Glutamatergic neuron (in vitro differentiated cells): ENCODE measurements around the gene UGT2B28. TPM values are rescaled to one million over a fixed set of nuclear protein-coding genes. Genes with fewer than 3 reads are reported as not detected.
"Not testable (repeated sequence)": the region's sequence is repeated elsewhere in the genome, so short reads cannot be mapped to it uniquely, and the experiment has no call there.

ENCODE experiments used
- DNase-seq: peaks from one replicate; pipeline ENCODE4 v3.0.0; 2022
- H3K27ac Mint-ChIP-seq: one replicate; pipeline ENCODE4 v1.8.0; 2020; ENCODE audit warnings: mild to moderate bottlenecking, mixed read lengths, inconsistent platforms; ENCODE audit not compliant: unreplicated experiment
- H3K27me3 Mint-ChIP-seq: one replicate; pipeline ENCODE4 v1.8.0; 2020; ENCODE audit warnings: mild to moderate bottlenecking, moderate library complexity, mixed read lengths, inconsistent platforms; ENCODE audit not compliant: unreplicated experiment
- H3K36me3 Mint-ChIP-seq: one replicate; pipeline ENCODE4 v1.8.0; 2020; ENCODE audit warnings: mild to moderate bottlenecking, mixed read lengths, inconsistent platforms; ENCODE audit not compliant: unreplicated experiment
- H3K4me1 Mint-ChIP-seq: one replicate; pipeline ENCODE4 v1.8.0; 2020; ENCODE audit warnings: mild to moderate bottlenecking, low read depth, mixed read lengths, inconsistent platforms; ENCODE audit not compliant: unreplicated experiment
- H3K4me3 Mint-ChIP-seq: one replicate; pipeline ENCODE4 v1.8.0; 2020; ENCODE audit warnings: mild to moderate bottlenecking, mixed read lengths, inconsistent platforms; ENCODE audit not compliant: unreplicated experiment
- H3K9me3 Mint-ChIP-seq: one replicate; pipeline ENCODE4 v1.8.0; 2020; ENCODE audit warnings: mild to moderate bottlenecking, moderate library complexity, mixed read lengths, inconsistent platforms; ENCODE audit not compliant: unreplicated experiment
- long read RNA-seq: library from polyadenylated mRNA; unstranded; transcript quantifications from one replicate; pipeline ENCODE4 v2.0.0, GENCODE V29; 2020; ENCODE audit not compliant: unreplicated experiment
- total RNA-seq: library from RNA; stranded (reverse); fragmentation: NEBNext Ultra II Directional; extraction: Animal tissue kit (Norgen Biotek cat#: 25700); gene quantifications from one replicate; pipeline ENCODE4 v1.2.1, GENCODE V29; 2021; ENCODE audit not compliant: unreplicated experiment
- TF ChIP-seq, protein P1 (sequence below): fragments of 200-600 bp; sonication (generic); IDR thresholded peaks from one replicate; pipeline ENCODE4 v1.5.0; 2021; ENCODE audit not compliant: partially characterized antibody, unreplicated experiment

Gene UGT2B28
- not detected for total RNA-seq
- long read RNA-seq: 0 reads

DNA sequence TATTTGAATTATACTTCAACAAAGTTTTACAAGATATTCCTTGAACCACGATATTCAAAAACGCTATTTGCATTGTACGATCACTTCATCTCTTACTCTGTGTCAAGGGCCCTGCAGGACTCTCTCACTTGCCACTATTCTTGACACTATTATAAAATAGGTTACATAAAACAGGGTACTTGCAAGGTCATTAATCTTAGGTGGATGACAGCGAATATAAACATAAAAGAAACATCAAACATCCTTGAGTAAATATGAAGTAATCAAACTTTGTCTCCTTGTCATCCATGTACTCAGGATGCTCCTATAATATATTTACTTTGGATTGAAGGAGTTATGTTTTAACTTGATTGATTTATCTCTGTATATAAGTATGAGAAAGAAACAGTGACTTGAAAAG, at the start of gene UGT2B28:
TSS of gene UGT2B28 (plus strand) at position 395 of the 400 bp plus-strand sequence. CDS start 26 bp downstream, outside the sequence.
- DNase-seq, H3K4me3 Mint-ChIP-seq, H3K9me3 Mint-ChIP-seq, H3K27me3 Mint-ChIP-seq, H3K36me3 Mint-ChIP-seq, H3K4me1 Mint-ChIP-seq, H3K27ac Mint-ChIP-seq: not testable (repeated sequence)

DNA sequence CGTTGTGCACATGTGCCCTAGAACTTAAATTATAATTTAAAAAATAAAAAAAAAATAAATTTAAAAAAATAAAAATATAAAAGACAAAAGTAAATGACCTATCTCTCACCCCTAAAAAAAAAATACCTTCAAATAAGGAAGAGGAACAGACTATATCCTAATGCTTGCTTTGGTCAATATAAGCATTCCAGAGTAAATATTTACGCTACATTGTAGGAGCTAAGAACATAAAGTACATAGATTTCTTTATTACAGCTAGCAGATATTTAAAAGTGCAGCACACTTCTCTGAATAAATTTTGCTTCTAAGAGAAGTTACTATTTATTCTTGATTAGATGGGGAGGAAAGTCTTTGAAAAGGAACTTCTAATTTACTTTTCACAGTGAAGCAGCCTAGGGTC, 41.2 kb upstream of the UGT2B28 start:
- Mint-ChIP-seq H3K27ac (no peak overlapping the region), H3K36me3 (no peaks in the 10 kb centered on the region), H3K4me1 (no peaks in the 10 kb centered on the region), H3K27me3 (no peaks in the 10 kb centered on the region), H3K9me3 (no peaks in the 10 kb centered on the region), H3K4me3 (no peak overlapping the region)
- DNase-seq: no peak
- TF ChIP-seq, protein P1, sequence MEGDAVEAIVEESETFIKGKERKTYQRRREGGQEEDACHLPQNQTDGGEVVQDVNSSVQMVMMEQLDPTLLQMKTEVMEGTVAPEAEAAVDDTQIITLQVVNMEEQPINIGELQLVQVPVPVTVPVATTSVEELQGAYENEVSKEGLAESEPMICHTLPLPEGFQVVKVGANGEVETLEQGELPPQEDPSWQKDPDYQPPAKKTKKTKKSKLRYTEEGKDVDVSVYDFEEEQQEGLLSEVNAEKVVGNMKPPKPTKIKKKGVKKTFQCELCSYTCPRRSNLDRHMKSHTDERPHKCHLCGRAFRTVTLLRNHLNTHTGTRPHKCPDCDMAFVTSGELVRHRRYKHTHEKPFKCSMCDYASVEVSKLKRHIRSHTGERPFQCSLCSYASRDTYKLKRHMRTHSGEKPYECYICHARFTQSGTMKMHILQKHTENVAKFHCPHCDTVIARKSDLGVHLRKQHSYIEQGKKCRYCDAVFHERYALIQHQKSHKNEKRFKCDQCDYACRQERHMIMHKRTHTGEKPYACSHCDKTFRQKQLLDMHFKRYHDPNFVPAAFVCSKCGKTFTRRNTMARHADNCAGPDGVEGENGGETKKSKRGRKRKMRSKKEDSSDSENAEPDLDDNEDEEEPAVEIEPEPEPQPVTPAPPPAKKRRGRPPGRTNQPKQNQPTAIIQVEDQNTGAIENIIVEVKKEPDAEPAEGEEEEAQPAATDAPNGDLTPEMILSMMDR: no peak

DNA sequence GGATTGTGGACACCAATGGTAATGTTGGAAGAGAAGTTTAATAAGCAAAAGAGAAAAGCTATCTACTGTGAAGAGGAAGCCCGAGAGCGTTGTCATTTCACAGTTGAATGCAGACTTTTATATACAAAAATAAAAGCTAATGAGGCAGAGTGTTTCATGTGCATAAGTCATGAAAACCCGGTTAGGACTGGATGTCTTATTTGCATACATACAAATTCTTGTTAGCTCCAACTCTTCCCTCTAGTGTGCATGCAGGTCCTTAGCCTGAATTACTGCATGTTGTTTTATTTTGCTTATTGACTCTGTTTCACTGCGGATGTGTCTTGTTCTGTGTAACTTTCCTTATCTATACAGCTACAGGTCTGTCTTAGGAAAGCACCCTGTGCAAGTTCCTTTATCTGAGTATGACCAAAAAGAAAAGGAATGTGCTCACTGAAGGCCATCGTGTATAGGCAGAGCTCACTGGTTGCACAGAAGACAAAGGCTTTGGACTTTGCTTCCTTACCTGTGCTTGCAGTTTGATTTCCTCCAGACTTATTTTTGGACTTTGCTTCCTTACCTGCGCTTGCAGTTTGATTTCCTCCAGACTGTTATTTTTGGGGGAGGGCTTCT, 40.6 kb upstream of the UGT2B28 start:
- DNase-seq: no peak
- Mint-ChIP-seq H3K27ac (no peak overlapping the region), H3K9me3 (no peaks in the 10 kb centered on the region), H3K36me3 (no peaks in the 10 kb centered on the region), H3K4me3 (no peak overlapping the region), H3K27me3 (no peaks in the 10 kb centered on the region), H3K4me1 (no peaks in the 10 kb centered on the region)
- TF ChIP-seq, protein P1: no peak

DNA sequence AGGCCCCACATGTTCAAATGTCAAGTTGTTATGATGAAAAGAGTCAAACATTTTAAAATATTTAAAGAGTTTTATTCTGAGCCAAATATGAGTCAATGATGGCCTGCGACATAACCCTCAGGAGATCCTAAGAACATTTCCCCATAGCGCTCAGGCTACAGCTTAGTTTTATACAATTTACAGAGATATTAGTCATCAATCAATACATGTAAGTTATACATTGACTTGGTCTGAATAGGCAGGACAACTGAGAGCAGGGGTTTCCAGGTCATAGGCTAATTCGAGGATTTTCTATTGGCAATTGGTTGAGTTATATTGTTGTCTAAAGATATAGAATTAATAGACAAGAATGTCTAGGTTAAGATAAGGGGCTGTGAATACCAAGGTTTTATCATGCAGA, 39.5 kb upstream of the UGT2B28 start:
- H3K4me1 Mint-ChIP-seq, H3K27ac Mint-ChIP-seq, H3K9me3 Mint-ChIP-seq, H3K4me3 Mint-ChIP-seq, DNase-seq, H3K27me3 Mint-ChIP-seq, H3K36me3 Mint-ChIP-seq: not testable (repeated sequence)

DNA sequence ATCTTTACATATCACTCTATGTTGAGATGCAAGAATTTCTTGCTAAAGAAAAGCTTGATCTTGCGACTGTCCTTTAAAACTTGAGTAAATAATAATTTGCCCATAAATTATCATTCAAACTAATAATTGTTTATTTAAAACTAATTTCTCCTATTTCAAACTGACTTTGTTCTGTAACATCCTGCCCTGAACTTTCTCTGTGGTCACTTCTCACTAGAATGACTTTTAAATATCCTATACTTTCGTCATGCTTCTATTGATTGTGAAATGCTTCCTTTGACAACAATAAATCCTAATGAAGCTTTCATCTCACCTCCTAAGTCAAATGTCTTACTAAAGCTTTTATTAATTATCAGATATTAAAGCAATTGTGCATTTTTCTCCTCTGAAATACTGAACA, 38.5 kb upstream of the UGT2B28 start:
- not testable (repeated sequence) for H3K27me3 Mint-ChIP-seq, H3K4me3 Mint-ChIP-seq, H3K9me3 Mint-ChIP-seq, DNase-seq, H3K27ac Mint-ChIP-seq, H3K36me3 Mint-ChIP-seq, H3K4me1 Mint-ChIP-seq

DNA sequence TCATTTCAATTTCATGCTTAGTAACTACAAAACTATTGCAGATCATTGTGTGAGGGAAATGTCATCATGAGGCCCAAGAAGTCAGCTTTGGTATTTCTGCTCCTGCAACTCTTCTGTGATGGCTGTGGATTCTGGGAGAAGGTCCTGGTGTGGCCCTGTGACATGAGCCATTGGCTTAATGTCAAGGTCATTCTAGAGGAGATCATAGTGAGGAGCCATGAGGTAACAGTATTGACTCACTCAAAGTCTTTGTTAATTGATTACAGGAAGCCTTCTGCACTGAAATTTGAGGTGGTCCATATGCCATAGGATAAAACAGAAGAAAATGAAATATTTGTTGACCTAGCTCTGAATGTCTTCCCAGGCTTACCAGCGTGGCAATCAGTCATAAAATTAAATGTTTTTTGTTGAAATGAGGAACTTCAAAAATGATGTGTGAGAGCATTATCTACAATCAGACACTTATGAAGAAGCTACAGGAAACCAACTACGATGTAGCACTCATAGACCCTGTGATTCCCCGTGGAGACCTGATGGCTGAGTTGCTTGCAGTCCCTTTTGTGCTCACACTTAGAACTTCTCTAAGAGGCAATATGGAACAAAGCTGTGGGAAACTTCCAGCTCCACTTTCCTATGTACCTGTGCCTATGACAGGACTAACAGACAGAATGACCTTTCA, 37.6 kb upstream of the UGT2B28 start:
- H3K4me3 Mint-ChIP-seq, H3K9me3 Mint-ChIP-seq, H3K36me3 Mint-ChIP-seq, H3K27me3 Mint-ChIP-seq, H3K27ac Mint-ChIP-seq, H3K4me1 Mint-ChIP-seq, DNase-seq: not testable (repeated sequence)

DNA sequence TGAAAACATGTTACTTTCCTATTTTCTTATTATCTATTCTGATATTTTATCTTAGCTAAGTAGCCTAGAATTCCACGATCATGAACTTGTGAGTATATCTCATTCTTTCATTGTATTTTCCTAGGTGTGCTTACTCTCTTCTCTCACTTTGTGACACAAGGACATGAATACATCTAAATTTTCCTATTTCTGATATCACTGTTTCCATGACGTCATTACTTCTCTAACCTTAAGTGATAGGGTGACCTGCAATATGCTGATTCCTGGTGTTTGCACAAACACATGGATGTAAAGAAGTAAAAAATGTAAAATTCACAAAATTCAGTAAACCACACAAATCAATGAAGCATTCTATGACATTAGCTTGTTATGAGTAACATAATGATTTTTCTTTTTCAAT, 29.4 kb upstream of the UGT2B28 start:
- not testable (repeated sequence) for H3K27me3 Mint-ChIP-seq

DNA sequence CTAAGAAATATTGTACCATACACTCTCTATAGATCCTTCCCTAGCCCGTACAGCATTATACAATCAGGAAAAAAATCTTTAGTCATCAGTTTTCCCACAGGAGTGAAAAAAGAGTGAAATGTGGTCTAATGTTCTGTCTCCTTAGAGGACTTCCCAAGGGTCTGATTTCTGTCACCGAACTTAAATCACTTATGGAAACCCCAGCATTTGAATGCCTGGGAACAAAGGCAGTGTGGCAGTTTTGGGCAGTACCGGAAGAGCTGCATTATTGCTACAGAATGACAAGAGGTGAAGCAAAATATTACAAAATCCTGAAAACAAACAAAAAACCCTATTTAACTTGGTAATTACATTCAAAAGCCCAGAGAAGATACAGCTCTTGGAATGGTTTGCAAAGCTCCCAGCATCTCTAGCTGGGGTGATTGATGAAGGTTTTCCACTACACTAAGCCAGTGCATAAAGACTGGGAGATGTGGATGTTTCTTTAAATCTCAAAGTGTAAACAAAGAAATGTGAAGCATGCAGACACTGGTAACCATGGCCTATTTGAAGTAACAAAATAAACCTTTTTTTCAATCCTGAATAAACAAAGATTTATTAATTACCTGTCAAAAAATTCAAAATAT, 27.0 kb upstream of the UGT2B28 start:
- Mint-ChIP-seq H3K27ac (peak overlapping the region; percentile 59), H3K4me3 (peak overlapping the region; percentile 74), H3K4me1 (peaks cover 21% of the 10 kb centered on the region)
- H3K36me3 Mint-ChIP-seq, H3K9me3 Mint-ChIP-seq, DNase-seq, H3K27me3 Mint-ChIP-seq: not testable (repeated sequence)

More for the DNA sequence above, 29.4 kb upstream of the UGT2B28 start:
- DNase-seq, H3K9me3 Mint-ChIP-seq, H3K36me3 Mint-ChIP-seq, H3K27ac Mint-ChIP-seq, H3K4me3 Mint-ChIP-seq: not testable (repeated sequence)
- peaks cover 21% of the 10 kb centered on the region for H3K4me1 Mint-ChIP-seq

DNA sequence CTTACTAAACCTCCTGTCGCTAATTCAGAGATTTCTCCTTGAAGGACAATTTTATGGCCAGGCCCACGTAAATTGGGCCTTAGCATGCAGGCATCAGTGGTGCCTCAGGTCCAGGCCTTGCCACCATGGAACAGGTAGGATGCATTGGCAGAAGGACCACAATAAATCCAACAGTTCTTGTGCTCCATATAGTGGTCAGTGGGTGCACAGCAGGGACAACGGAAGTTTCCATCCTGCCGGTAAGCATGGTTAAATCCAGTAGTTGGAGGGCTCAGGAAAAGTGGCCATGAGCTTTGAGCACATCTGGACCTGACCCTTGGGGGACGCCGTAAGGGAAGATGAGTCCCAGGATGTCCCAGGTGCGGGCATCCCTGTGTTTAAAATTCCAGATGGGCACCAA, 11.7 kb upstream of the UGT2B28 start:
- not testable (repeated sequence) for H3K9me3 Mint-ChIP-seq, H3K4me3 Mint-ChIP-seq, H3K27me3 Mint-ChIP-seq, H3K36me3 Mint-ChIP-seq, H3K27ac Mint-ChIP-seq, H3K4me1 Mint-ChIP-seq, DNase-seq

DNA sequence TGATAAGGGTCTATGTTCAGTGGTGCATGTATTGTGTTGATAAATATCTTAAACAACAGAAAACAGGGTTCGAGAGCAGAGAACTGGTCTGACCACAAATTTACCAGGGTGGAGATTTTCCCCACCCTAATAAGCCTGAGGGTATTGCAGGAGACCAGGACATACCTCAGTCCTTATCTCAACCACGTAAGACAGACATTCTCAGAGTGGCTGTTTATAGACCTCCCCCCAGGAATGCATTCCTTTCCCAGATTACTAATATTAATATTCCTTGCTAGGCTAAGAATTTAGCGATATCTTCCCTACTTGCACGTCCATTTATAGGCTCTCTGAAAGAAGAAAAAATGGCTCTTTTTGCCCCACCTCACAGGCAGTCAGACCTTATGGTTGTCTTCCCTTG, 16.1 kb downstream of the UGT2B28 start:
- not testable (repeated sequence) for H3K36me3 Mint-ChIP-seq, H3K27ac Mint-ChIP-seq, H3K9me3 Mint-ChIP-seq, H3K4me1 Mint-ChIP-seq, DNase-seq, H3K4me3 Mint-ChIP-seq, H3K27me3 Mint-ChIP-seq
